Hepatocyte (in vitro differentiated cells): ENCODE data around the gene CSNK1D.

Source experiments
- CTCF ChIP-seq: fragments of 200-600 bp; sonication (generic); IDR thresholded peaks from 2 replicates; pipeline ENCODE4 v1.5.1; 2016; ENCODE audit warnings: antibody characterized with exemption, mild to moderate bottlenecking; ENCODE audit not compliant: poor library complexity
- EZH2 ChIP-seq: fragments of 200-600 bp; sonication (generic); IDR thresholded peaks from 2 replicates; pipeline ENCODE4 v1.6.1; 2016; ENCODE audit warnings: antibody characterized with exemption, mild to moderate bottlenecking, borderline replicate concordance
- EZH2phosphoT487 ChIP-seq: fragments of 200-600 bp; sonication (generic); IDR thresholded peaks from one replicate; pipeline ENCODE4 v1.6.1; 2018; ENCODE audit warnings: antibody characterized with exemption, mild to moderate bottlenecking, low read depth, moderate library complexity; ENCODE audit not compliant: unreplicated experiment, severe bottlenecking

- TF ChIP-seq CTCF = no peak
- no peak for TF ChIP-seq EZH2phosphoT487
- TF ChIP-seq EZH2 = no peak
These were observed 46.1 kb upstream of the CSNK1D start for GRCh38 chr17:82319619-82320062.
